ENCODE results near the gene TMOD1.

- TF ChIP-seq POLR2A (IDR thresholded peaks at IDR 0.05) (no peak), CTCF (IDR thresholded peaks at IDR 0.05) (no peak)
Measured at GRCh38 chr9:97543561-97543960, 42.1 kb downstream of the TMOD1 start.

Measured in vagina (tissue), 2 donors.